ENCODE results near the gene KRTAP6-3. TPM values are rescaled to one million over a fixed set of nuclear protein-coding genes. Genes with fewer than 3 reads are reported as not detected.

The KRTAP6-3 gene
- not detected in 5 replicates for total RNA-seq (2022; extraction: Qiagen RNA extraction)

DNA sequence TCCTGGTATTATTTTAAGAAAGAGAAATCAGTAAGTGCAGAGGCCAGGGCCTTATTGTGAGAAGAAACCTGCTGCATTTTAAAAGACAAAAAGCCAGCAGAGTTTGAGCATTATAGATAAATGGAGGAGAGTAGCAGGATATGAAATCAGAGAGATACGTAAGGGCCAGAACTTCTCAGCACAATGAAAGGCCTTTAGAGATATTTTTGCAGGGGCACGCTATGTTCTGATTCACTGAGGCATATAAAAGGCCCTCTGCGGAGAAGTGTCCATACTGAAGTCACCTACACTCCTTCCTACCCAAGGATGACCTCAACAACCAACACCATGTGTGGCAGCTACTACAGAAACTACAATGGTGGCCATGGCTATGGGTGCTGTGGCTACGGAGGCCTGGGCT lies at the start of gene KRTAP6-3:
TSS of gene KRTAP6-3 (plus strand) at position 301 of the 400 bp plus-strand sequence. CDS start at position 307, 6 bp downstream.

GRCh38 chr21:30561264-30561895 lies 30.9 kb upstream of the KRTAP6-3 start, which contains the start of gene KRTAP19-7:
KRTAP19-7 (minus strand) TSS chr21:30561314; CDS start chr21:30561289, 25 bp downstream.

GRCh38 chr21:30590297-30590696 lies 1.9 kb upstream of the KRTAP6-3 start, which contains the start of gene KRTAP22-2:
KRTAP22-2 (minus strand) TSS chr21:30590397.

DNA sequence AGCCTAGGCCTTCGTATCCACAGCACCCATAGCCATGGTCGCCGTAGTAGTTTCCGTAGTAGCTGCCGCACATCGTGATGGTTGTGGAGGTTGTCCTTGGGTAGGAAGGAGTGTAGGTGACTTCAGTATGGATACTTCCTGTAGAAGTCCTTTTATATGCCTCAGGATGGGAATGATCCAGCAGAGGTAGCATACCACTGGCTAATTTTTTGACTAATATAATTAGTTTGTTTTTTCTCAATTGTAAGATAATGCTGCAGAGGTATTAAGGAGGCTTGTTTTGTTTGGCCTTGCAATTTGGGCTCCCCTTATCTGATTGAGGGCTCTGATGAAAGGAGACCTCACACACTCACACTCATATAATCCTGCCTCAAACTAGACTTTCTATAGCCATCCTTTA lies 6.6 kb downstream of the KRTAP6-3 start, which contains the start of gene KRTAP6-2:
TSS of gene KRTAP6-2 (minus strand) at position 101 of the 400 bp plus-strand sequence. CDS start at position 73, 28 bp downstream.

DNA sequence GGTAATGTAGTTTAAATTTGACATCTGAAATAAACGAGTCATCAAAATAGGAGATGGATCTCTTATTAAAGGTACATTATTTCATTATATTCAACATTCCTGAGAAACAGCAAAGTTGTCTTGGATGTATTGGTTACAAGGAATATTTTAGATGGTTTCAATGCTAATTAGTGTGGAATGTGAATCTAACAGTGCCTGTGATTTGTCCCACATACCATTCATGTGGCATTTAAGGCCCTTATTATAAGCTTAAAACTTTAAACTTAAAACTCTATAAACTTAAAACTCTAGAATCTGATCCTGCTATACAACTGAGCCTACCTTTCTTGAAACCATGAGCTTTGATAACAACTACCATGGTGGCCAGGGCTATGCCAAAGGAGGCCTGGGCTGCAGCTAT lies 8.5 kb downstream of the KRTAP6-3 start, which contains the start of gene KRTAP22-1:
TSS of gene KRTAP22-1 (plus strand) at position 301 of the 400 bp plus-strand sequence.

GRCh38 chr21:30613836-30614235 lies 21.6 kb downstream of the KRTAP6-3 start, which contains the start of gene KRTAP6-1:
KRTAP6-1 (minus strand) TSS chr21:30613930; CDS start chr21:30613904, 26 bp downstream.

DNA sequence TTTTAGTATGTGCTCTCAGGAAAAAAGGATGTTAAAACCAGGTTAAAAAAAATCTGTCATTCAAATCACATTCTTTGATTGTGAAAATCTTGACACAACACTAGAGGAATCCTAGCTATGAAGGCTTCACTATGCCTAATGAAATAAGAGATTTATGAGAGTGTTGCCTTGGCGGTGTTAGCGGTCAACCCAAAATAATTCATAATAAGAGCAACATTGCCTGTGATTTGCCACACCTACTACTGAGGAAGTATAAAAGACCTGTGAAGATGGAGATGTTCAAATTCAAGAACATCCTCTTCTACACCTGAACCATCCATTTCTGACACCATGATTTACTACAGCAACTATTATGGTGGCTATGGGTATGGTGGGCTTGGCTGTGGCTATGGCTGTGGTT lies 23.9 kb downstream of the KRTAP6-3 start, which contains the start of gene KRTAP20-1:
TSS of gene KRTAP20-1 (plus strand) at position 301 of the 400 bp plus-strand sequence. CDS start at position 331, 30 bp downstream.

DNA sequence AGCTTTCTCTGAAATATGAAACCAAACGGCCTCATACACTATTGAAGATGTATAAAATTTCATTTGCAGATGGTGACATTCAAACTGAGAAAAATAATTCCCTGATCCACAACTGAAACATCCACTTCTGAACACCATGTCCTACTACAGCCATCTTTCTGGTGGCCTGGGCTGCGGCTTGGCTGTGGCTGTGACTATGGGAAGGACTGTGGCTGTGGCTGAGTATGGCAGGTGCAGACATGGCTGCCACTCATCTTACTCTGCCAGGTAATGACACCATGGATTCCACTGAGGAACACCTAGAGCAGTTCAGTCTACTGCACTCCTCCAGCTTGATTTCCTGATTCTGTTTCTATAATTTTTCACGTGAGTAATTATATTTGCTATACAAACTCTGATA lies 28.3 kb downstream of the KRTAP6-3 start, which contains the start of gene KRTAP20-4:
TSS of gene KRTAP20-4 (plus strand) at position 106 of the 400 bp plus-strand sequence.

DNA sequence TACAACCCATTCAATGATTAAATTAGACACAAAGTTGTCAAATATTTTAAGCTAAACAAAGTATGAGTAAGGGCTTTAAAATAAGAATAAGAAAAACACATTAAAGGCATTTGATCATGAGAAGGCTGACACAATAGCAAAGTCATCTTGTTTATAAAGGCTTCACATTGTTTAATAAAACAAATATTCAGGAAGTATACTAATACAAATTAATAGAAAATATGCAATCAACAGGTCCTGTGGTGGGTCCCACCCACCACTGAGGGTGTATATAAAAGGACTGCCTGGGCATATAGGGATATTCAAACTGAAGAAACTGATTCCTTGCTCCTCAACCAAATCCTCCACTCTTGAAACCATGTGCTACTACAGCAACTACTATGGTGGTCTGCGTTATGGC lies 42.7 kb downstream of the KRTAP6-3 start, which contains the start of gene KRTAP20-2:
TSS of gene KRTAP20-2 (plus strand) at position 301 of the 400 bp plus-strand sequence. CDS start at position 359, 58 bp downstream.

DNA sequence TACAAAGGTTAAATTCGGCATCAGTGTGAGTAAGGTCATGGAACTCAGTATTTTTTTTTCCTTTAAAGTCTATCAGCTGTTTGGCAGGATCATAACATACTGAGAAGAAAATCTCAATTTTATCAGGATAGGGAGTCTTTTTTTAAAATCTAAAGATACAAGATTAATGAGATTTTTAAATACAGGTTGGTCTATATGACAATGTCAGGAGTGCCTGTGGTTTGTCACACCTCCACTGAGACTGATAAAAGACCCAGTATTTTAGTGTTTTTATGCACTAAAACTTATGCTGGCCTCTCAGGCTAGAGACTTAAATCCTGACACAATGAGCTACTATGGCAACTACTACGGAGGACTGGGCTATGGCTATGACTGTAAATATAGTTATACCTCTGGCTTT lies 50.3 kb downstream of the KRTAP6-3 start, which contains the start of gene KRTAP20-3:
TSS of gene KRTAP20-3 (plus strand) at position 301 of the 400 bp plus-strand sequence.

Other genes starting within 250 kb of the KRTAP6-3 start
- not detected in 5 replicates for gene KRTAP23-1, start 243.8 kb upstream of the KRTAP6-3 start, total RNA-seq (2022; extraction: Qiagen RNA extraction)
- gene KRTAP13-2, start 220.2 kb upstream of the KRTAP6-3 start, total RNA-seq (2022; extraction: Qiagen RNA extraction): not detected in 5 replicates
- gene KRTAP13-1, start 196.4 kb upstream of the KRTAP6-3 start, total RNA-seq (2022; extraction: Qiagen RNA extraction): not detected in 5 replicates
- not detected in 5 replicates for gene KRTAP13-3, start 166.5 kb upstream of the KRTAP6-3 start, total RNA-seq (2022; extraction: Qiagen RNA extraction)
- gene KRTAP13-4, start 162.2 kb upstream of the KRTAP6-3 start, total RNA-seq (2022; extraction: Qiagen RNA extraction): not detected in 5 replicates
- gene KRTAP15-1, start 152.2 kb upstream of the KRTAP6-3 start, total RNA-seq (2022; extraction: Qiagen RNA extraction): not detected in 5 replicates
- gene KRTAP19-1, start 112.1 kb upstream of the KRTAP6-3 start, total RNA-seq (2022; extraction: Qiagen RNA extraction): not detected in 5 replicates
- gene KRTAP19-2, start 105.0 kb upstream of the KRTAP6-3 start, total RNA-seq (2022; extraction: Qiagen RNA extraction): not detected in 5 replicates
- gene KRTAP19-3, start 100.4 kb upstream of the KRTAP6-3 start, total RNA-seq (2022; extraction: Qiagen RNA extraction): not detected in 5 replicates
- gene KRTAP19-4, start 95.3 kb upstream of the KRTAP6-3 start, total RNA-seq (2022; extraction: Qiagen RNA extraction): not detected in 5 replicates
- not detected in 5 replicates for gene KRTAP19-5, start 90.3 kb upstream of the KRTAP6-3 start, total RNA-seq (2022; extraction: Qiagen RNA extraction)
- gene KRTAP19-6, start 50.6 kb upstream of the KRTAP6-3 start, total RNA-seq (2022; extraction: Qiagen RNA extraction): not detected in 5 replicates
- gene KRTAP19-7, start 31.1 kb upstream of the KRTAP6-3 start, total RNA-seq (2022; extraction: Qiagen RNA extraction): not detected in 5 replicates
- not detected in 5 replicates for gene KRTAP22-2, start 2.0 kb upstream of the KRTAP6-3 start, total RNA-seq (2022; extraction: Qiagen RNA extraction)
- not detected in 5 replicates for gene KRTAP6-2, start 6.5 kb downstream of the KRTAP6-3 start, total RNA-seq (2022; extraction: Qiagen RNA extraction)
- not detected in 5 replicates for gene KRTAP22-1, start 8.6 kb downstream of the KRTAP6-3 start, total RNA-seq (2022; extraction: Qiagen RNA extraction)
- gene KRTAP6-1, start 21.5 kb downstream of the KRTAP6-3 start, total RNA-seq (2022; extraction: Qiagen RNA extraction): not detected in 5 replicates
- not detected in 5 replicates for gene KRTAP20-1, start 24.0 kb downstream of the KRTAP6-3 start, total RNA-seq (2022; extraction: Qiagen RNA extraction)
- not detected in 5 replicates for gene KRTAP20-4, start 28.2 kb downstream of the KRTAP6-3 start, total RNA-seq (2022; extraction: Qiagen RNA extraction)
- gene KRTAP20-2, start 42.8 kb downstream of the KRTAP6-3 start, total RNA-seq (2022; extraction: Qiagen RNA extraction): not detected in 5 replicates
- gene KRTAP20-3, start 50.4 kb downstream of the KRTAP6-3 start, total RNA-seq (2022; extraction: Qiagen RNA extraction): not detected in 5 replicates
- gene KRTAP21-3, start 126.3 kb downstream of the KRTAP6-3 start, total RNA-seq (2022; extraction: Qiagen RNA extraction): not detected in 5 replicates
- gene KRTAP21-2, start 154.8 kb downstream of the KRTAP6-3 start, total RNA-seq (2022; extraction: Qiagen RNA extraction): not detected in 5 replicates
- not detected in 5 replicates for gene KRTAP21-1, start 163.0 kb downstream of the KRTAP6-3 start, total RNA-seq (2022; extraction: Qiagen RNA extraction)
- gene KRTAP8-1, start 220.8 kb downstream of the KRTAP6-3 start, total RNA-seq (2022; extraction: Qiagen RNA extraction): not detected in 5 replicates
- not detected in 5 replicates for gene KRTAP7-1, start 237.3 kb downstream of the KRTAP6-3 start, total RNA-seq (2022; extraction: Qiagen RNA extraction)